ENCODE results near the gene CRACR2B.

GRCh38 chr11:802693-803466 is 24.8 kb upstream of the CRACR2B start:
- no peak for TF ChIP-seq ZNF23 (tag by site-specific recombination; IDR thresholded peaks at IDR 0.05; ENCODE audit: borderline replicate concordance)
- no peak for TF ChIP-seq ZNF629 (tag by site-specific recombination; IDR thresholded peaks at IDR 0.05)
- no peak for TF ChIP-seq ZNF704 (tag by site-specific recombination; IDR thresholded peaks at IDR 0.05)
- no peak for TF ChIP-seq ZNF140 (tag by site-specific recombination; IDR thresholded peaks at IDR 0.05)
- no peak for TF ChIP-seq CTCF (tag by site-specific recombination; IDR thresholded peaks at IDR 0.05)
- no peak for TF ChIP-seq ZSCAN30 (tag by site-specific recombination; IDR thresholded peaks at IDR 0.05)
- no peak for TF ChIP-seq ZNF280D (tag by site-specific recombination; IDR thresholded peaks at IDR 0.05)

All from HEK293 (cell line).